ENCODE data around the gene HES5.

HES5 gene

DNA sequence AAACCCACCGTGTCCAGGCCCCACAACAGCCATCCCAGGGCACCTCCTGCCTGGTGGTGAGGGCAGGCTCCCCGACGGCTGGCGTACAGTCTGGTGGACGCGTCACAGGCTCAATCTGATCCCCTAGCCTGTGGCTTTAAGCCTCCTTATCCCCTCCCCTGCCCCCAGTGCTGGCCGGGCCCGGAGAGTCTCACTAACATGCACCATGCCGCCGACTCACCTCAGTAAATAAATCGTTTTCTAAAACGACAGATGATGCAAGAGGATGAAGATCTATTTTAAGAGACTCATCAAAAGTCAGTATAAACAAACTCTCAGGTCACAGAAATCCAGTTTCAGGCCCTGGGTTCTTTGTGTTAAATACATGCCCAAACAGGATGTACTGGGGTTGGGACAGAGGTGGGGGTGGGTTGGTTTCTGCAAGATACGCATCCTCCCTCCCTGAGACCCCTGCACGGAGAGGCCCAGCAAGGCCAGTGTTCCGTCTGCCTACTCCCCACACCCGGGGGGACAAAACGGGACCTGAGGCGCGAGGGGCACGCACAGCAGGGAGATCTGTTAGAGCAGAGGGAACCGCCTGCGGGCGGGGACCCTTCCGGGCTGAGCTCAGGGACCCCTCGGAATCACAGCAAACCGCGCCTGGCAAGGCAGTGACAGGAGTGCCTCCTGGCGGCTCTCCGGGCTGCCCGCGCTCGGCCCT is 6.7 kb downstream of the HES5 start:
- TF ChIP-seq, protein P1, sequence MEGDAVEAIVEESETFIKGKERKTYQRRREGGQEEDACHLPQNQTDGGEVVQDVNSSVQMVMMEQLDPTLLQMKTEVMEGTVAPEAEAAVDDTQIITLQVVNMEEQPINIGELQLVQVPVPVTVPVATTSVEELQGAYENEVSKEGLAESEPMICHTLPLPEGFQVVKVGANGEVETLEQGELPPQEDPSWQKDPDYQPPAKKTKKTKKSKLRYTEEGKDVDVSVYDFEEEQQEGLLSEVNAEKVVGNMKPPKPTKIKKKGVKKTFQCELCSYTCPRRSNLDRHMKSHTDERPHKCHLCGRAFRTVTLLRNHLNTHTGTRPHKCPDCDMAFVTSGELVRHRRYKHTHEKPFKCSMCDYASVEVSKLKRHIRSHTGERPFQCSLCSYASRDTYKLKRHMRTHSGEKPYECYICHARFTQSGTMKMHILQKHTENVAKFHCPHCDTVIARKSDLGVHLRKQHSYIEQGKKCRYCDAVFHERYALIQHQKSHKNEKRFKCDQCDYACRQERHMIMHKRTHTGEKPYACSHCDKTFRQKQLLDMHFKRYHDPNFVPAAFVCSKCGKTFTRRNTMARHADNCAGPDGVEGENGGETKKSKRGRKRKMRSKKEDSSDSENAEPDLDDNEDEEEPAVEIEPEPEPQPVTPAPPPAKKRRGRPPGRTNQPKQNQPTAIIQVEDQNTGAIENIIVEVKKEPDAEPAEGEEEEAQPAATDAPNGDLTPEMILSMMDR (conservative IDR thresholded peaks at IDR 0.05; ENCODE audit: low read depth, low read length), result no peak
- H3K27me3 ChIP-seq (ENCODE audit: insufficient read depth, low read depth), result peaks cover 13% of the 10 kb centered on the region; the same call in 1 of the 2 replicates
- H3K36me3 ChIP-seq (ENCODE audit: insufficient read depth), result peaks cover 10% of the 10 kb centered on the region; the same call in 1 of the 2 replicates
- peaks cover 39% of the 10 kb centered on the region for H3K79me2 ChIP-seq (ENCODE audit: insufficient read depth, low read depth)
- no peak overlapping the region for H3K9ac ChIP-seq
- H3K27ac ChIP-seq, result no peak overlapping the region
- H3K4me3 ChIP-seq (IDR thresholded peaks at IDR 0.05; ENCODE audit: insufficient read depth, low read depth, low read length), result no peak overlapping the region
- H4K20me1 ChIP-seq (ENCODE audit: insufficient read depth), result no peaks in the 10 kb centered on the region
- no peak overlapping the region for H2AFZ ChIP-seq (ENCODE audit: low read depth)
- peaks cover 22% of the 10 kb centered on the region for H3K4me1 ChIP-seq (ENCODE audit: low read depth, poor library complexity, severe bottlenecking)
- H3K4me2 ChIP-seq, result no peak overlapping the region

DNA sequence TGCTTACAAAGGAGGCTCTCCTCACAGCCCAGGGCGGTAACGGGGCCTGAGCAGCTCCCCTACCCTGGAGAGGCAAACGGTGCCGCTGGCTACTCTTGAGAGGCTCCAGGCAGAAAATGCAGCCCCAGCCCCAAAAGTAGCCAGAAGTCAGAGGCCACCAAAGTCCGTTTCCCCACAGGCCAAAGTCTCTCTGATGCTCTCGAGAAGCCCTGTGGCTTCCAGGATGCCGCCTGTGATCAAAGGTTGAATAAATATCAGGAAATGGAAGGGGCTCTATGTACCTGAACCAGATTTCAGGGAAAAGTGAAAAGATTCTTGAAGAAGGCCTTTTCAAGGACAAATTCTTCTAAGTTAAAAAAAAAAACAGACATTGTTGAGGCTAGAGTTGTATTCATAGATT is 7.8 kb downstream of the HES5 start:
- Histone ChIP-seq H4K20me1 (ENCODE audit: insufficient read depth) (no peaks in the 10 kb centered on the region), H2AFZ (ENCODE audit: low read depth) (no peak overlapping the region)

DNA sequence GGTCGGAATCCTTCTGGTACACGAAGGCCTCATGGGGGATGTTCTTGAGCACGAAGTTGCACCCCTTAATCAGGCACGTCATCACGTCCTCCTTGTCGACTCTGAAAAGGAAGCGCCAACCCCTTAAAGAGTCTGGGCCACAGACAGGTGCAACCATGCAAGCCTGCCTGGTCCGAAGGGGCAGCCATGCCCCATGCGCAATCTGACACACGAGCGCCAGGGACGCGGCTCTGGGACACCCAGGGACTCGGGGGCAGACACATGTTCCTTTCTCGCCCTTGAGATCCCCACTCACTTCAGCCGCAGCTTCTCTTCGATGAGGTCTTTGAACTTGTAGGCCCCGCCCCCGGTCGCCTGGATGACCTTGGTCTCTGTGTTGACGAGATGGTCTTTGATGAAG is 9.3 kb downstream of the HES5 start:
- no peak overlapping the region for H3K9ac ChIP-seq
- H3K4me2 ChIP-seq, result no peak overlapping the region
- no peaks in the 10 kb centered on the region for H4K20me1 ChIP-seq (ENCODE audit: insufficient read depth)
- peaks cover 37% of the 10 kb centered on the region for H3K79me2 ChIP-seq (ENCODE audit: insufficient read depth, low read depth)
- peaks cover 13% of the 10 kb centered on the region for H3K4me1 ChIP-seq (ENCODE audit: low read depth, poor library complexity, severe bottlenecking)
- peaks cover 13% of the 10 kb centered on the region; the same call in 1 of the 2 replicates for H3K36me3 ChIP-seq (ENCODE audit: insufficient read depth)
- H3K4me3 ChIP-seq (IDR thresholded peaks at IDR 0.05; ENCODE audit: insufficient read depth, low read depth, low read length), result no peak overlapping the region
- no peak overlapping the region for H3K27ac ChIP-seq
- TF ChIP-seq, protein P1 (conservative IDR thresholded peaks at IDR 0.05; ENCODE audit: low read depth, low read length), result no peak
- H2AFZ ChIP-seq (ENCODE audit: low read depth), result no peak overlapping the region
- H3K27me3 ChIP-seq (ENCODE audit: insufficient read depth, low read depth), result no peaks in the 10 kb centered on the region

More for the DNA sequence above, 7.8 kb downstream of the HES5 start:
- Histone ChIP-seq H3K36me3 (ENCODE audit: insufficient read depth) (peaks cover 13% of the 10 kb centered on the region; the same call in 1 of the 2 replicates), H3K4me3 (IDR thresholded peaks at IDR 0.05; ENCODE audit: insufficient read depth, low read depth, low read length) (no peak overlapping the region), H3K79me2 (ENCODE audit: insufficient read depth, low read depth) (peaks cover 39% of the 10 kb centered on the region), H3K27ac (no peak overlapping the region), H3K27me3 (ENCODE audit: insufficient read depth, low read depth) (peaks cover 2% of the 10 kb centered on the region; the same call in 1 of the 2 replicates), H3K4me1 (ENCODE audit: low read depth, poor library complexity, severe bottlenecking) (peaks cover 20% of the 10 kb centered on the region), H3K9ac (no peak overlapping the region), H3K4me2 (no peak overlapping the region)
- TF ChIP-seq, protein P1 (conservative IDR thresholded peaks at IDR 0.05; ENCODE audit: low read depth, low read length), result no peak

DNA sequence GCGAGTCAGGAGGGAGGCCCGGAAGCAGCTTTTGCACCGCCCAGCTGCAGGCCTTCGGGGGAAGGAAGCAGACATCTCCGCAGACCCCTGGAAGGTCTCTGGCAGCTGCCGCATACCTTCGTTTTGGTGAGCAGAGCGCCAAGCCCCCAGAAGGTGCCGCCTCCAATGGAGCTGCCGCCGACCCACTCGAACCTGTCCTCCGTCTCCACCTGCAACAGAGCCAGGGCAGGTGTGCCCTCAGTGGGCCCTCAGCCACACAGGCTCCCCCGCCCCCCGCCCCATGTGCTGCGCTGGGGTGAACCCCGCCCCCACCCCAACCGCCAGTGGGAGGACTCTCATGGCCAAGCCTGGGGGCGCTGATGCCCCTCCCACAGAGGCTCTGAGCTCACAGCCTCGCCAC is 9.9 kb downstream of the HES5 start:
- TF ChIP-seq, protein P1 (conservative IDR thresholded peaks at IDR 0.05; ENCODE audit: low read depth, low read length), result no peak
- Histone ChIP-seq H3K27ac (no peak overlapping the region), H3K36me3 (ENCODE audit: insufficient read depth) (peaks cover 13% of the 10 kb centered on the region; the same call in 1 of the 2 replicates), H3K79me2 (ENCODE audit: insufficient read depth, low read depth) (peaks cover 31% of the 10 kb centered on the region), H4K20me1 (ENCODE audit: insufficient read depth) (no peaks in the 10 kb centered on the region), H3K9ac (no peak overlapping the region), H3K27me3 (ENCODE audit: insufficient read depth, low read depth) (no peaks in the 10 kb centered on the region), H2AFZ (ENCODE audit: low read depth) (no peak overlapping the region), H3K4me1 (ENCODE audit: low read depth, poor library complexity, severe bottlenecking) (peaks cover 11% of the 10 kb centered on the region), H3K4me2 (no peak overlapping the region), H3K4me3 (IDR thresholded peaks at IDR 0.05; ENCODE audit: insufficient read depth, low read depth, low read length) (no peak overlapping the region)

Measured in KMS-11 (cell line).